ENCODE measurements around the gene SNX19.
"Not testable (repeated sequence)": the region's sequence is repeated elsewhere in the genome, so short reads cannot be mapped to it uniquely, and the experiment has no call there.

SNX19 gene

DNA sequence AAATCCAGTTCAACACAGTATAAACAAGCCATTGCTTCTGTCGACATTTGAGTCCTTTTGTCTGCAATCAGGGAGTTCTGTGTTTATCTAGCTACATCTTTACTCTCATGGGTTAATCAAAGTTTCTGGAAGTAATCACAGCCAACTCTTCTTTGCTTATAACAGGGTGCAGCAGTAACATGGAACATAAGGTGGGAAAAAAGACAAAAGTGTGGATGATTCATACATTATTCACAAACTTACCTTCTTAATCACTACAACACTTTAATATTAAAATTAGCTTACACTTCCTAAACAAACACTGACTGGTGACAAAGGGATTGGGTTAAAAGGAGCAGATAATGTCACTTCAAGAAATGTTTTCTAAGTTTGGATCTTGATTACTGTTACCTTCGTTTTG is 44.7 kb downstream of the SNX19 start:
- DNase-seq, result no peak

GRCh38 chr11:130868721-130869390 is 47.4 kb downstream of the SNX19 start:
- DNase-seq, result no peak

DNA sequence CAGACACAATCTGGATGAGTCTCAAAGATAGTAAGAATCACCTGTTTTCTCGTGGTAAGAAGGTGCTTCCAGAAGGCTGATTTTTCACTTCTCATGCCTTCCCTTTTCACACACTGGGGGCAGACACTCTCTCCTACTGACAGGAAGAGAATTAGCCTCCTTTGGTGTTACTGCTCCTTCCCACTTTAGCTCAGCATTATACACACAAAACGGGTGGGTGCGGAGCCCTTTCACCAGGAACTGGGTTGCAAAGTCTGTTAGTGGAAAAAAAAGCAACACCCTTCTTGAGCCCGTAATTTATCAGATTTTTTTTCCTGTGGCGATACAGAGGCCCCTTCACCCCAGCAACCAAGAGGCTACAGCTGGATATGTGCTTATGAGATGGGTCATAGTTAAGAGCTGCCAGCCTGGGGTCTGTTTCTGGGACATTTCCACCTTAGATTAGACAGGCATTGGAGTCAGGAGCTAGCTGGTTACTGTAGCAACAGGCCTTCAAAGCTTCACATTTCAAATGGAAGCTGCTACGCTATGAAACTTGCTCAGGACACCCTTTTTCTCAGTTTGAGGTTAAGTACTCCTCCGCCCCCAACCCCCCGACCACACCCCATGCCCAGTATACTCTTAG is 48.1 kb downstream of the SNX19 start:
- DNase-seq, result no peak

DNA sequence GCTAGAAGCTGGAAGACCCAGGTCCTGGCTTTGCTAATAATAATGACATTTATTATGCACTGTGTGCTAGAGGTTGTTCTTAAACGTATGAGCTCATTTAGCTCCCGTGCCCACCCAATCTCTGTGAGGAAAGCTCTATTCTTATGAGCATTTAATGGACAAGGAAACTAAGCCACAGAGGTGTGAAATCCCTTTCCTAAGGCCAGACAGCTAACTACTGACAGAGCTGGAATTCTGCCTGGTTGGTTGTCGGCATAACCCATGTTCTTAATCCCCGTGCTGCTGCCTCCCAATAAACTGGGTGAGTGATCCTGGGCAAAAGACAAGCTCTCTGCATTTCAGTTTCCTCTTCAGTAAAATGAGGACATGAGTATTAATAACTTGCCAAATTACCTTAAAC is 49.4 kb downstream of the SNX19 start:
- no peak for DNase-seq

DNA sequence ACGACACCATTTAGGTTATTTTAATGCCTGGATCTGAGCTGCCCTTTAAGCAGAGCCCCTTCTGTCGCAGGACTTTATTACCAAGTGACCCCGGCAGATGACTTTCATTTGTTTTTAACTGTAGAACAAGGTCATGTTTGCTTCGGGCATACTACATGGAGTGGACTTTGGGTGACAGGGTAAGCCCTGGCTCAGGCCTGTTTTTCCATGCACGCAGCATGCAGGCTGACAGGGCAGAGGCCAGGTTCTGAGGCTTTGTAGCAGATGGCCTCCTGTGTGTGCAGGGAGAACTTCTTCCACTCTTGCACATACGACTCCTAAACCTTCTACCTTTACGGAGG is 50.5 kb downstream of the SNX19 start:
- no peak for DNase-seq

DNA sequence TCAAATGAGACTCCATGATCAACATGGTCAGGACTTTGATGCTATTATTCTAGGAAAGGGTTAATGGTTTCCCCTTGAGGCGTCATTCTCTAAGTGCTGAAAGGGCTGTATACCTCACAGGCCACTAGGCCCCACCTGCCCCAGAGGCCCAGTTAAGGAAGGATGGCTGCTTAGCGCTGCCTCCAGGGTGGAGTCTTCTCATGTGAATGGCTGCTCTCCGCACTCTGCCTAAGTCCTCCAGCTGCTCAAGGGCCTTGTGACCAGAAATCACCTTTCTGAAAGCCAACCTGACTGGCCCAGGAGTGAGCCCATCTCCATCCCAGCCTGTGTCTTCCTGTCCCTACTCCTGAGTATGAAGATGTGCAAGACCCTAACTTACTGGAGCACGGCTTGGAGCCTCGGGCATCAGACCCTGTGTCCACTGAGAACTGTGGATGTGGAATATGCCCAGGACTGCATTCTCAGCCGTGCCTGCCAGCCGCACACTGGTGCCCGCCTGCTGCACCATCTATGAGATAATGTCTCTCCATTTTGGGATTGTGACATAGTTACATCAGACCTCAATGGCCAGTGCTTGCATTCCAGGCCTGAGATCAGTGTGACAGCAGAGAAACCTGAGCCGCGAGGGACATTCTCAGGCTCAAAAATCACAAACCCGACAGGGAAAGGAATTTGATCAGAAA is 51.0 kb downstream of the SNX19 start:
- no peak for DNase-seq

- peak; percentile 89 for DNase-seq
Measured at GRCh38 chr11:130861902-130862860, 54.1 kb downstream of the SNX19 start.

- DNase-seq, result no peak
Measured at GRCh38 chr11:130861283-130861682, 55.0 kb downstream of the SNX19 start.

DNA sequence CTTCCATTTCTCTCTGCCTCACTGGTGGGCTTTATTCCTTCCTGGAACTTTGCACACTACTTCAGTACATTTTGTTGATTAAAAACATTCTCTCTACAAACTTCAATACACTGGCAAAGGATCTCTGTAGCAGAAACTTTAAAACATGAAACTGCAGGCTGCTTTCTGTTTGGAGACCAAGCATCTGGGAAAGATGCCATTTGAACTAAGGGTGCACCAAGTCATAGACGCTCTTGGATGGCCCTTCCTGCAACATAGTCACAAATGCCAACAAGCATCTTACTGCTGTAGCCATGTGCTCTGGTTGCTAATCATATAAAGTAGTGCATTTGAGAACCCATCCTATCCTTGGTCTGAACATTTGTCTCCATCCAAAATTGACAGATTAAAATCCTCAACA is 56.4 kb downstream of the SNX19 start:
- no peak for DNase-seq

GRCh38 chr11:130858215-130858614 is 58.1 kb downstream of the SNX19 start:
- DNase-seq, result no peak

DNA sequence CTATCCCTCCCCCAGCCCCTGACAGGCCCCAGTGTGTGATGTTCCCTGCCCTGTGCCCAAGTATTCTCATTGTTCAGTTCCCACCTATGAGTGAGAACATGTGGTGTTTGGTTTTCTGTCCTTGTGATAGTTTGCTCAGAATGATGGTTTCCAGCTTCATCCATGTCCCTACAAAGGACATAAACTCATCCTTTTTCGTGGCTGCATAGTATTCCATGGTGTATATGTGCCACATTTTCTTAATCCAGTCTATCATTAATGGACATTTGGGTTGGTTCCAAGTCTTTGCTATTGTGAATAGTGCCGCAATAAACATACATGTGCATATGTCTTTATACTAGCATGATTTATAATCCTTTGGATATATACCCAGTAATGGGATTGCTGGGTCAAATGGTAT is 60.6 kb downstream of the SNX19 start:
- DNase-seq, result not testable (repeated sequence)

GRCh38 chr11:130854483-130854882 is 61.8 kb downstream of the SNX19 start:
- DNase-seq, result no peak

DNA sequence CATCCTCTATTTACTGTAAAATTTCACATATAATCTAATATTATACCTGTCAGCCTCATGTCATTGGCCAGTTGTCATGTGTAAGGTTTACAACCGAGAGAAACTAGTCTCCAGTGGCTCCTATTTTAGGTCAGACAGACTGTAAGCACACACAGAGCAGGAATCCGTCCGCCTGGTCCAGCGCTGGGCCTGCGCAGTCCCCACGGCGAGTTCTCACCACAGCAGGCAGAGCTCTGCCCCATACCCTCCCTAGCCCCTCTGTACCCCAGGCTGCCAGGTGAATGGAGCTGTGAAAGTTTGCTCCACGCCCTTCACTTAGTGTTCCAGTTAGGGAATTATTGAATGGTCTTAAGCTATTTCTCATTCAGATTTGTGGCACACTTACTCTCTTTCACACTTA is 63.7 kb downstream of the SNX19 start:
- DNase-seq, result no peak

- DNase-seq, result no peak
Measured at GRCh38 chr11:130850185-130850944, 65.9 kb downstream of the SNX19 start.

DNA sequence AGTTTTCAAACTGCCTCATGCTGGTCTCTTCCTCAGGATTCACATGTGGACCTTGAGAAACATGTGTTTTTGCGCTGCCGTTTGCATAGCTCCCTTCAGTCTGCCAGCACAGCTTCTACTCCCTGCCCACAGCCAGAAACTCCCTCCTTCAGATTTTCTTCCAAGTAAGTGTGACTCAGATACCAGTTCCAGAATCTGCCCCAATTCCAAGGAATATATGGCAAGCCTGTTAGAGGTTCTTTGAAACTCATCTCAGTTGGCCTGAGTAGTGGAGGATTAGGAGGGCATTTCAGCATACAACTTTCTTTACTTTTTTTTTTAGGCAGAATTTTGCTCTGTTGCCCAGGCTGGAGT is 67.1 kb downstream of the SNX19 start:
- no peak for DNase-seq

DNA sequence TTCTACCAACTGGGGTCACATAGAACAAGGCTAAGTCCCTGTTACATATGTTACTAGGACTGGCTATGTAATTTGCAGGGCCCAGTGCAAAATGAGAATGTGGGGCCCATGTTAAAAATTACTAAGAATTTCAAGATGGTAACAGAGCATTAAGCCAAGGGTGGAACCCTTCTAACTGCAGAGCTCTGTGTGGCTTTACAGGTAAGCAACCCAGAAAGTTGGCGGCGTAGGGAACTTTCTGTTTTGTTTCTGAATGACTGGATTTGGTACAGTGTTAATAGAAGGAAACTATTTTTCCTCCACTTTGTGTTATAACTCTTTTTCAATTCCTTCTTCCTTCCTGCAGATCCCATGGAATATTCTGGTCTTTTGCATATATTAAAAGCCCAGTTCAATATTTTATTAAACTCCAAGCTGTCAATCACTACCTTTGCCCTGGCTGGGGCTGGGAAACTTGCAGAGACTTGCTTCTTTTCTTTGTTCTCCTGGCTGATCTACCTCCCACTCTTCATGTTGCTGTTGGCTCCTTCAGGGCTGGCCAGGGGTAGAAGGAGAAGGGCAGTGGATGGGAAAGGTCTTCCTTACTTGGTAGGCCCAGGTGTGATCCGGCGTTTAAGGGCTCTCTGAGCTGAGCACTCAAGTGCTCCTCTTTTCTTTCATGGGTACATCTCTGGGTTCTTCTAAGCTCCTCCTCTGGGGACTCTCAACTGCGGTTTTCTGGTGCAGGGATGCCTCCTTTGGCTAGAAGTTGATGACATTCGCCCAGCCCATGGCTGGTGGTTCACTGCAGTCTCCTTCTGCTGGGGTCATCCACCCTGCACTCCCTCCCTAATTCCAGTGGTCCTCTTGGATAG is 67.7 kb downstream of the SNX19 start:
- DNase-seq, result no peak

DNA sequence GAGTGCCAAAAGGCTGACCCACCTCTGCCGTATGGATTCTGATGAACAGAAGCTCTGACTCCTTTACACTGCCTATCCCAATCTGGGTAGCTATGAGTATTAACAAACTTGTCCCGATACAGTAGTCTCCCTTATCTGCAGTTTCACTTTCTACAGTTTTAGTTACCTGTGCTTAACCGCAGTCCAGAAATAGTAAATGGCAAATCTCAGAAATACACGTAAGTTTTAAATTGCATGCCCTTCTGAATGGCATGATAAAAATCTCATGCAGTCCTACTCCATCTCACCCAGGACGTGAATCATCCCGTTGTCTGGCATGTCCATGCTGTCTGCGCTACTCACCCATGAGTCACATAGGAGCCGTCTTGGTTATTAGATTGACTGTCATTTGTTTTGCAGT is 68.8 kb downstream of the SNX19 start:
- DNase-seq, result no peak

DNA sequence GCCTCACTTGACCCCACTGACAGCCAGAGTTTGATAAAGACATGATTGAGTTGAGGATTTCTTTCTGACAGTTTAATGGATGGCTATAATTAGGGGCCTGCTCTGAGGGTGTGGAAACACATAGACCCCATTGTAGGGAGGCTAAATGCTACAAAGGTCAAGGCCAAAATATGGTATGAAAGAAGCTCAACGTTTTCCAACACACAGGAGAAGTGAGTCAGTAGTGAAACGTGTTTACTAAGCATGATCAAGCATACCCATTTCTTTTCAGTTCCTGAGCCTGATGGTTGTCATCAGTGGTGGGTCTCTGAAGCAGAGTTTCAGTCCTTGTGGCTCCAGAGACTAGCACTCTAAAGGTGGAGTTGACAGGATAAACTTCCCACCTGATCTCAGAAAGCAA is 69.7 kb downstream of the SNX19 start:
- no peak for DNase-seq

DNA sequence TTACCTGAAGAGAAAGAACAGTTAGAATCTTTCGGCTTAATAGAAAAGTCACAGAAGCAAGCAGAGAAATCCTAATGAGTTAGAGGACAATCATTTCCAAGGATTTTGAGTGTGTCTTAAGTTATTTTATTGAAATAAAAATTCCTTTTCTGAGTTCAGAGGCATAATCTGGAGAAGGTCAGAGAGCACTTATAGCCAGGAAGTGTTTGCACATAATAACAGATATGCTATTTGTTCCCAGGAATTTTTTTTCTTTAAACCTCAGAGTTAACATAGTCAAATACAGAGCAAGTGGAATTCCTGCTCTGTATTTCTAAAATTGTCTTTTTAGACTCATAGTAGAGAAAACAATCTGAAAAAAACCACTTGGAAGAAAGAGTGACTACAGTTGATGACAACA is 74.3 kb downstream of the SNX19 start:
- no peak for DNase-seq

DNA sequence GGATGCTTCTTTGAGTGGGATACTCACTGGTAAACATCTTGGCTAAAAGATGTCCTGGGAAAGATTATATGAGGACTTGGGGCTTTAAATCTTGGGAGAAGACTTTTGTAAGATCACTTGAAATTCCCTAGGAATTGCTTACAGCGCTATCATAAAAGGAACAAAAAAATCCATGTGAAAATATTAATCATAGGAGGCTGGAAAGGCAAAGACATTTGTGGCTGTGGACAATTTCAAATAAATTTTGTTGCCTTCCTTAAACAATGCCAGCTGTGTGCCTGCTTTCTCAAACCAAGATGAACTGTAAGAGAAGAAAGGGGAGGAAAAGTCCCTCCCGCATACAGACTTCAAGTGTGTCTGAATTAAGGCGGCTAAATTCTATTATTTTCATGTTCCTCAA is 75.6 kb downstream of the SNX19 start:
- DNase-seq, result no peak

DNA sequence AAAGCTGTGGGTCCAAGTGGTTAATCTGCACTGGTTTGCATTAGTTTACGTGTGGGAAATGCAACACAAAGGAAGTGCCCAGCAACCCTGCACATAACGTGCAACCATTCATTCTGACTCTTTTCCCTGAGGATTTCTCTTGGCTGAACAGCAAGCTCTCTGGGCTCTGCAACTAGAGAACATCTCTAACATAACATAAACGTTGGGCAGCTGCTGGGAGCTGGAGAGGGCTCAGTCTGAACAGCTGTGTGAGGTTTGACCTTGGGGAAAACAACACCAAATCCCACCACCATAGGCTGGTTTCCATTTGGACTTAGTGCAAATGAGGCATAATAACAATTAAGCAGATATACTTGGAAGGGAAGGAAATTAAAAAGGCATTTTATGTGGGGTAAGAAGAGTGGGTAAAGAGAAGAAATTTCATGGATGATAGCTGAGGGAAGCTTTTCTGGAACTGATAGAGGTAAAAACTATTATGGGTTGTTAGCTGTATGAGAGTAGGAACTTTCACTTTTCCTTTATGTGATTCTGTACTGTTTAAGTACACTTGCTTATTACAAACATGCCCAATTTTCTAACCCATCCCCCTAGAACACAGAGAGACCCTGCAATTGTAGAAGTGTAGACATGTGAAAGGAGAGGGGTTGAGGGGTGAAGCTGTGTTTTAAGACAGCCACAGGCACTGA is 76.2 kb downstream of the SNX19 start:
- no peak for DNase-seq

Measured in stimulated activated CD4-positive, alpha-beta T cell treated with anti-CD3 and anti-CD28 coated beads, Interleukin-4, amount 100 ng/mL, for 24 hours (primary cell).